KOPT-K1 (cell line): ENCODE measurements around the gene B4GALT4.
"Not testable (repeated sequence)": the region's sequence is repeated elsewhere in the genome, so short reads cannot be mapped to it uniquely, and the experiment has no call there.

ENCODE experiments used
- H3K27ac ChIP-seq: fragments of 200-600 bp; sonication (generic); 2 replicates; pipeline ENCODE4 v1.5.1; 2016; ENCODE audit warnings: antibody characterized with exemption, mild to moderate bottlenecking, low read depth, low read length; ENCODE audit not compliant: poor library complexity, severe bottlenecking
- H3K36me3 ChIP-seq: fragments of 200-600 bp; sonication (generic); 2 replicates; pipeline ENCODE4 v1.5.1; 2017; ENCODE audit warnings: antibody characterized with exemption, mild to moderate bottlenecking, low read length, moderate library complexity; ENCODE audit not compliant: insufficient read depth
- H3K9me3 ChIP-seq: fragments of 200-600 bp; sonication (generic); 2 replicates; pipeline ENCODE4 v1.5.1; 2017; ENCODE audit warnings: antibody characterized with exemption, low read length, mild to moderate bottlenecking; ENCODE audit not compliant: insufficient read depth, poor library complexity, severe bottlenecking

B4GALT4 gene

GRCh38 chr3:119240591-119241434 lies at the start of gene B4GALT4:
Gene B4GALT4, minus strand, starts transcription at chr3:119240878. Its CDS starts 10,779 bp downstream, at chr3:119230099.
- Histone ChIP-seq H3K36me3 (peaks cover 13% of the 10 kb centered on the region), H3K27ac (peak within 1 kb of the TSS; percentile 66), H3K9me3 (no peaks in the 10 kb centered on the region)

GRCh38 chr3:119289404-119289770 lies 48.7 kb upstream of the B4GALT4 start:
- Histone ChIP-seq H3K9me3 (peaks cover 22% of the 10 kb centered on the region), H3K36me3 (no peaks in the 10 kb centered on the region), H3K27ac (no peak overlapping the region)

- no peaks in the 10 kb centered on the region for H3K36me3 ChIP-seq
- no peak overlapping the region for H3K27ac ChIP-seq
- peaks cover 26% of the 10 kb centered on the region for H3K9me3 ChIP-seq
Observed at GRCh38 chr3:119288669-119289403, 48.2 kb upstream of the B4GALT4 start.

- no peak overlapping the region for H3K27ac ChIP-seq
- no peaks in the 10 kb centered on the region for H3K36me3 ChIP-seq
- H3K9me3 ChIP-seq = peaks cover 32% of the 10 kb centered on the region
Observed at GRCh38 chr3:119279584-119280243, 39.0 kb upstream of the B4GALT4 start.

- H3K27ac ChIP-seq = no peak overlapping the region
- peaks cover 30% of the 10 kb centered on the region for H3K9me3 ChIP-seq
- no peaks in the 10 kb centered on the region for H3K36me3 ChIP-seq
Observed at GRCh38 chr3:119279101-119279554, 38.5 kb upstream of the B4GALT4 start.

GRCh38 chr3:119276680-119277079 lies 36.0 kb upstream of the B4GALT4 start:
- H3K9me3 ChIP-seq = peaks cover 6% of the 10 kb centered on the region
- H3K27ac ChIP-seq = no peak overlapping the region
- no peaks in the 10 kb centered on the region for H3K36me3 ChIP-seq

- not testable (repeated sequence) for H3K27ac ChIP-seq, H3K36me3 ChIP-seq, H3K9me3 ChIP-seq
Observed at GRCh38 chr3:119270212-119270611, 29.5 kb upstream of the B4GALT4 start.

- Histone ChIP-seq H3K27ac (no peak overlapping the region), H3K36me3 (no peaks in the 10 kb centered on the region), H3K9me3 (no peaks in the 10 kb centered on the region)
Observed at GRCh38 chr3:119261055-119261454, 20.4 kb upstream of the B4GALT4 start.

- H3K27ac ChIP-seq = no peak overlapping the region
- no peaks in the 10 kb centered on the region for H3K36me3 ChIP-seq
- H3K9me3 ChIP-seq = no peaks in the 10 kb centered on the region
Observed at GRCh38 chr3:119259821-119260220, 19.1 kb upstream of the B4GALT4 start.

- no peaks in the 10 kb centered on the region for H3K36me3 ChIP-seq
- no peaks in the 10 kb centered on the region for H3K9me3 ChIP-seq
- H3K27ac ChIP-seq = no peak overlapping the region
Observed at GRCh38 chr3:119258915-119259314, 18.2 kb upstream of the B4GALT4 start.

GRCh38 chr3:119257654-119258410 lies 17.2 kb upstream of the B4GALT4 start:
- no peak overlapping the region for H3K27ac ChIP-seq
- no peaks in the 10 kb centered on the region for H3K36me3 ChIP-seq
- no peaks in the 10 kb centered on the region for H3K9me3 ChIP-seq

- H3K27ac ChIP-seq = no peak overlapping the region
- H3K9me3 ChIP-seq = no peaks in the 10 kb centered on the region
Observed at GRCh38 chr3:119257111-119257510, 16.4 kb upstream of the B4GALT4 start.

GRCh38 chr3:119255214-119255613 lies 14.5 kb upstream of the B4GALT4 start:
- no peak overlapping the region for H3K27ac ChIP-seq

More at GRCh38 chr3:119257111-119257510, 16.4 kb upstream of the B4GALT4 start:
- no peaks in the 10 kb centered on the region for H3K36me3 ChIP-seq

GRCh38 chr3:119245778-119246177 lies 5.1 kb upstream of the B4GALT4 start:
- Histone ChIP-seq H3K36me3 (no peaks in the 10 kb centered on the region), H3K27ac (no peak overlapping the region), H3K9me3 (no peaks in the 10 kb centered on the region)

More at GRCh38 chr3:119255214-119255613, 14.5 kb upstream of the B4GALT4 start:
- Histone ChIP-seq H3K36me3 (no peaks in the 10 kb centered on the region), H3K9me3 (no peaks in the 10 kb centered on the region)
